Endothelial cell (in vitro differentiated cells): ENCODE results near the gene ARL5C. TPM values are rescaled to one million over a fixed set of nuclear protein-coding genes. Genes with fewer than 3 reads are reported as not detected.
"Not testable (repeated sequence)": the region's sequence is repeated elsewhere in the genome, so short reads cannot be mapped to it uniquely, and the experiment has no call there.

Experiments used
- DNase-seq: peaks from one replicate; pipeline ENCODE4 v3.0.0; 2021; ENCODE audit warnings: low spot score
- H3K27ac Mint-ChIP-seq: one replicate; pipeline ENCODE4 v1.8.0; 2021; ENCODE audit warnings: mixed read lengths, inconsistent platforms; ENCODE audit not compliant: unreplicated experiment
- H3K27me3 Mint-ChIP-seq: one replicate; pipeline ENCODE4 v1.8.0; 2021; ENCODE audit warnings: mild to moderate bottlenecking, moderate library complexity, mixed read lengths, inconsistent platforms; ENCODE audit not compliant: unreplicated experiment
- H3K36me3 Mint-ChIP-seq: one replicate; pipeline ENCODE4 v1.8.0; 2021; ENCODE audit warnings: mild to moderate bottlenecking, low read depth, mixed read lengths, inconsistent platforms; ENCODE audit not compliant: unreplicated experiment
- H3K4me1 Mint-ChIP-seq: one replicate; pipeline ENCODE4 v1.8.0; 2021; ENCODE audit warnings: mild to moderate bottlenecking, mixed read lengths, inconsistent platforms; ENCODE audit not compliant: unreplicated experiment
- H3K4me3 Mint-ChIP-seq: one replicate; pipeline ENCODE4 v1.8.0; 2021; ENCODE audit warnings: mild to moderate bottlenecking, mixed read lengths, inconsistent platforms; ENCODE audit not compliant: unreplicated experiment
- H3K9me3 Mint-ChIP-seq: one replicate; pipeline ENCODE4 v1.8.0; 2021; ENCODE audit warnings: mixed read lengths, inconsistent platforms; ENCODE audit not compliant: unreplicated experiment
- CTCF ChIP-seq: fragments of 200-600 bp; sonication (generic); IDR thresholded peaks from one replicate; pipeline ENCODE4 v1.5.0; 2021; ENCODE audit warnings: antibody characterized with exemption; ENCODE audit not compliant: unreplicated experiment
- total RNA-seq: library from RNA; stranded (reverse); fragmentation: NEBNext Ultra II Directional; extraction: Animal tissue kit (Norgen Biotek cat#: 25700); gene quantifications from one replicate; pipeline ENCODE4 v1.2.1, GENCODE V29; 2021; ENCODE audit not compliant: unreplicated experiment

Gene ARL5C
- total RNA-seq, 1 donor from 2014 or later, result not detected

- Mint-ChIP-seq H3K4me3 (no peak overlapping the region), H3K4me1 (peaks cover 14% of the 10 kb centered on the region), H3K9me3 (no peaks in the 10 kb centered on the region), H3K27ac (no peak overlapping the region), H3K27me3 (peaks cover 13% of the 10 kb centered on the region), H3K36me3 (peaks cover 3% of the 10 kb centered on the region)
- no peak for TF ChIP-seq CTCF
- DNase-seq, result no peak
Measured at GRCh38 chr17:39169518-39169917, 3.6 kb upstream of the ARL5C start.

- DNase-seq, result no peak
- peaks cover 14% of the 10 kb centered on the region for H3K27me3 Mint-ChIP-seq
- no peak for TF ChIP-seq CTCF
- no peak overlapping the region for H3K27ac Mint-ChIP-seq
- no peaks in the 10 kb centered on the region for H3K9me3 Mint-ChIP-seq
- peaks cover 3% of the 10 kb centered on the region for H3K36me3 Mint-ChIP-seq
- H3K4me1 Mint-ChIP-seq, result peaks cover 16% of the 10 kb centered on the region
- no peak overlapping the region for H3K4me3 Mint-ChIP-seq
Measured at GRCh38 chr17:39169101-39169500, 3.1 kb upstream of the ARL5C start.

- H3K27ac Mint-ChIP-seq, DNase-seq: not testable (repeated sequence)
- peaks cover 14% of the 10 kb centered on the region for H3K27me3 Mint-ChIP-seq
Measured at GRCh38 chr17:39168503-39168902, 2.5 kb upstream of the ARL5C start.

GRCh38 chr17:39167476-39167875, 1.5 kb upstream of the ARL5C start:
- Mint-ChIP-seq H3K4me1 (peaks cover 16% of the 10 kb centered on the region), H3K27ac (no peak overlapping the region), H3K4me3 (peak overlapping the region; percentile 7), H3K9me3 (no peaks in the 10 kb centered on the region), H3K27me3 (peaks cover 14% of the 10 kb centered on the region), H3K36me3 (peaks cover 3% of the 10 kb centered on the region)
- DNase-seq, result no peak
- TF ChIP-seq CTCF, result no peak

More at GRCh38 chr17:39168503-39168902, 2.5 kb upstream of the ARL5C start:
- not testable (repeated sequence) for H3K4me3 Mint-ChIP-seq, H3K9me3 Mint-ChIP-seq, H3K36me3 Mint-ChIP-seq
- peaks cover 16% of the 10 kb centered on the region for H3K4me1 Mint-ChIP-seq

- H3K36me3 Mint-ChIP-seq, result peaks cover 3% of the 10 kb centered on the region
- H3K27me3 Mint-ChIP-seq, result peaks cover 8% of the 10 kb centered on the region
- no peak overlapping the region for H3K27ac Mint-ChIP-seq
- no peak for TF ChIP-seq CTCF
- H3K9me3 Mint-ChIP-seq, result no peaks in the 10 kb centered on the region
- peak overlapping the region; percentile 40 for H3K4me3 Mint-ChIP-seq
- no peak for DNase-seq
- peaks cover 16% of the 10 kb centered on the region for H3K4me1 Mint-ChIP-seq
Measured at GRCh38 chr17:39166437-39167335, 725 bp upstream of the ARL5C start.
